ENCODE results near the gene RAI14.

GRCh38 chr5:34734326-34734725 is 78.2 kb downstream of the RAI14 start:
- TF ChIP-seq CTCF (IDR thresholded peaks at IDR 0.05) = no peak
- no peak for TF ChIP-seq POLR2A (IDR thresholded peaks at IDR 0.05)

Measured in lower leg skin (tissue), 3 donors.